ENCODE results near the gene SOHLH2. TPM values are rescaled to one million over a fixed set of nuclear protein-coding genes. Genes with fewer than 3 reads are reported as not detected.

Gene SOHLH2
- total and polyA plus RNA-seq, 2 of the 4 experiments (the other 2 are of a cell fraction): 0.17 to 0.18 TPM

DNA sequence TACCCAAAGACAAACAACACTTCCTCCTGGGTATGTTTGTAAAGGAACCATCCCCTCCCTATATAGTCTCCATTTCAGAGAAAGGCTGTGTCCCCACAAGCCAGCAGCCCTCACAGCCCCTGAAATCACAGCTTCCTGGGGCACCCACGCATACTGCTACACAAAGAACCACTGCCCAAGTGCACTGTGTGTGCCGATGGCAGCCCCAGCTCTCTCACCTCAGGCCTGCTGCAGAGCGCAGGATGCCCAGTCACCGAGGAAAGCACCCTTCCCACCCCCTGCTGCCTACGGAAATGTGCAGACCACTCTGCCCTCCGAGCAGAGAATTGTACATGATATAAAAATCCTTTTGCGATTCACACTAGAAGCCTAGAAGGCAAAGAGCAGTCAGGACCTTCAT, 39.4 kb downstream of the SOHLH2 start:
- H3K23ac ChIP-seq (ENCODE audit: low read depth, low read length): no peak overlapping the region
- no peak for DNase-seq
- no peak overlapping the region for H4K5ac ChIP-seq (ENCODE audit: low read depth, low read length)
- dilution Hi-C loops (cut with HindIII; ENCODE audit: low sequenced_read_pairs, unreplicated experiment): no loop called here
- no peak overlapping the region for H3K4me2 ChIP-seq (ENCODE audit: low read depth, low read length)
- no peak overlapping the region for H3K9ac ChIP-seq (ENCODE audit: low read depth, low read length)
- WGBS, 2 experiments (ENCODE audit: extremely low coverage in 2 of 2, insufficient read length in 1 of 2): no CpG with 5 or more reads among the region's 7 CpGs
- no peak overlapping the region for H3K4ac ChIP-seq (ENCODE audit: low read depth, low read length)
- POLR2A ChIA-PET (ENCODE audit: unreplicated experiment): no interaction called here
- intact Hi-C loops (cut with micrococcal nuclease): no loop called here
- no peaks in the 10 kb centered on the region for H3K9me1 ChIP-seq (ENCODE audit: insufficient read depth, low read length)
- no peak overlapping the region for H2BK120ac ChIP-seq (ENCODE audit: low read depth, low read length)
- H3K79me1 ChIP-seq (ENCODE audit: low read depth in 1 of 2, low read length in 2 of 2): no peaks in the 10 kb centered on the region
- no peak overlapping the region for H3K56ac ChIP-seq (ENCODE audit: extremely low read depth, insufficient read depth, low read length)
- no peak overlapping the region for H3K27ac ChIP-seq (ENCODE audit: insufficient read depth, low read length)
- H2BK20ac ChIP-seq (ENCODE audit: low read depth, low read length): no peak overlapping the region
- TF ChIP-seq, protein P1, sequence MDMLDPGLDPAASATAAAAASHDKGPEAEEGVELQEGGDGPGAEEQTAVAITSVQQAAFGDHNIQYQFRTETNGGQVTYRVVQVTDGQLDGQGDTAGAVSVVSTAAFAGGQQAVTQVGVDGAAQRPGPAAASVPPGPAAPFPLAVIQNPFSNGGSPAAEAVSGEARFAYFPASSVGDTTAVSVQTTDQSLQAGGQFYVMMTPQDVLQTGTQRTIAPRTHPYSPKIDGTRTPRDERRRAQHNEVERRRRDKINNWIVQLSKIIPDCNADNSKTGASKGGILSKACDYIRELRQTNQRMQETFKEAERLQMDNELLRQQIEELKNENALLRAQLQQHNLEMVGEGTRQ (IDR thresholded peaks at IDR 0.05; ENCODE audit: low read depth, low read length): no peak
- TF ChIP-seq, protein P2, sequence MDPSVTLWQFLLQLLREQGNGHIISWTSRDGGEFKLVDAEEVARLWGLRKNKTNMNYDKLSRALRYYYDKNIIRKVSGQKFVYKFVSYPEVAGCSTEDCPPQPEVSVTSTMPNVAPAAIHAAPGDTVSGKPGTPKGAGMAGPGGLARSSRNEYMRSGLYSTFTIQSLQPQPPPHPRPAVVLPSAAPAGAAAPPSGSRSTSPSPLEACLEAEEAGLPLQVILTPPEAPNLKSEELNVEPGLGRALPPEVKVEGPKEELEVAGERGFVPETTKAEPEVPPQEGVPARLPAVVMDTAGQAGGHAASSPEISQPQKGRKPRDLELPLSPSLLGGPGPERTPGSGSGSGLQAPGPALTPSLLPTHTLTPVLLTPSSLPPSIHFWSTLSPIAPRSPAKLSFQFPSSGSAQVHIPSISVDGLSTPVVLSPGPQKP (IDR thresholded peaks at IDR 0.05; ENCODE audit: borderline replicate concordance, low read depth, low read length): no peak
- TF ChIP-seq MXI1 (IDR thresholded peaks at IDR 0.05; ENCODE audit: borderline replicate concordance, low read depth, low read length): no peak
- TF ChIP-seq RCOR1 (IDR thresholded peaks at IDR 0.05; ENCODE audit: insufficient replicate concordance, low read length): no peak
- no peak for TF ChIP-seq MAFK (IDR thresholded peaks at IDR 0.05; ENCODE audit: low read depth, low read length)
- no peak for TF ChIP-seq CHD1 (IDR thresholded peaks at IDR 0.05; ENCODE audit: low read depth, low read length)
- no peak for TF ChIP-seq NFE2L2 (IDR thresholded peaks at IDR 0.05; ENCODE audit: low read depth, low read length)
- TF ChIP-seq MAZ (IDR thresholded peaks at IDR 0.05; ENCODE audit: borderline replicate concordance, low read depth, low read length): no peak
- TF ChIP-seq FOS (IDR thresholded peaks at IDR 0.05; ENCODE audit: low read depth, low read length): no peak
- no peak for TF ChIP-seq CEBPB (IDR thresholded peaks at IDR 0.05; ENCODE audit: low read depth, low read length)
- H3K9me3 ChIP-seq (ENCODE audit: control insufficient read depth, insufficient read depth, low read length): no peaks in the 10 kb centered on the region
- H2AK5ac ChIP-seq (ENCODE audit: low read depth, low read length): no peak overlapping the region
- H3K27me3 ChIP-seq (ENCODE audit: control insufficient read depth, insufficient read depth, low read length): no peaks in the 10 kb centered on the region
- no peak overlapping the region for H2AK9ac ChIP-seq (replicated peaks; ENCODE audit: low read depth, low read length, poor library complexity)
- no peak overlapping the region for H2BK5ac ChIP-seq (ENCODE audit: low read depth, low read length, poor library complexity, severe bottlenecking)
- no peak for ATAC-seq (ENCODE audit: low read depth)
- CTCF ChIA-PET: no interaction called here
- H3K18ac ChIP-seq (ENCODE audit: low read depth, low read length): no peak overlapping the region
- in situ Hi-C loops (cut with MboI; ENCODE audit: low sequenced_read_pairs): no loop called here
- H4K8ac ChIP-seq (ENCODE audit: low read depth in 2 of 2, low read length in 2 of 2): no peak overlapping the region
- no peak overlapping the region for H3K14ac ChIP-seq (replicated peaks; ENCODE audit: low read depth, low read length)
- H2BK15ac ChIP-seq (ENCODE audit: low read depth, low read length): no peak overlapping the region
- H3K4me3 ChIP-seq (ENCODE audit: insufficient read depth, low read depth, low read length): no peak overlapping the region
- H3K4me1 ChIP-seq (ENCODE audit: control insufficient read depth, insufficient read depth, low read length): no peaks in the 10 kb centered on the region
- no peak overlapping the region for H2AFZ ChIP-seq (replicated peaks; ENCODE audit: low read length, poor library complexity)
- no TSS peak for BruUV-seq (replicated peaks)
- H4K20me1 ChIP-seq (ENCODE audit: insufficient read depth, low read length): no peaks in the 10 kb centered on the region
- H4K91ac ChIP-seq (ENCODE audit: insufficient read depth, low read depth, low read length): no peak overlapping the region
- no peaks in the 10 kb centered on the region for H3K36me3 ChIP-seq (ENCODE audit: control insufficient read depth, insufficient read depth, low read length)
